Stimulated activated CD8-positive, alpha-beta memory T cell treated with anti-CD3 and anti-CD28 coated beads, Interleukin-2, amount 100 ng/mL, for 48 hours (primary cell): Measurements from ENCODE around the gene CACNA2D4.
A peak's percentile ranks its signal among the peaks of the same experiment; 100 is the strongest.
"Not testable (repeated sequence)": the region's sequence is repeated elsewhere in the genome, so short reads cannot be mapped to it uniquely, and the experiment has no call there.

Experiments used
- DNase-seq, 2 donors: peaks; one replicate each; pipeline ENCODE4 v3.0.0-alpha.2; 2020; ENCODE audit warnings: low read depth in 2 of 2

The CACNA2D4 gene, protein sequence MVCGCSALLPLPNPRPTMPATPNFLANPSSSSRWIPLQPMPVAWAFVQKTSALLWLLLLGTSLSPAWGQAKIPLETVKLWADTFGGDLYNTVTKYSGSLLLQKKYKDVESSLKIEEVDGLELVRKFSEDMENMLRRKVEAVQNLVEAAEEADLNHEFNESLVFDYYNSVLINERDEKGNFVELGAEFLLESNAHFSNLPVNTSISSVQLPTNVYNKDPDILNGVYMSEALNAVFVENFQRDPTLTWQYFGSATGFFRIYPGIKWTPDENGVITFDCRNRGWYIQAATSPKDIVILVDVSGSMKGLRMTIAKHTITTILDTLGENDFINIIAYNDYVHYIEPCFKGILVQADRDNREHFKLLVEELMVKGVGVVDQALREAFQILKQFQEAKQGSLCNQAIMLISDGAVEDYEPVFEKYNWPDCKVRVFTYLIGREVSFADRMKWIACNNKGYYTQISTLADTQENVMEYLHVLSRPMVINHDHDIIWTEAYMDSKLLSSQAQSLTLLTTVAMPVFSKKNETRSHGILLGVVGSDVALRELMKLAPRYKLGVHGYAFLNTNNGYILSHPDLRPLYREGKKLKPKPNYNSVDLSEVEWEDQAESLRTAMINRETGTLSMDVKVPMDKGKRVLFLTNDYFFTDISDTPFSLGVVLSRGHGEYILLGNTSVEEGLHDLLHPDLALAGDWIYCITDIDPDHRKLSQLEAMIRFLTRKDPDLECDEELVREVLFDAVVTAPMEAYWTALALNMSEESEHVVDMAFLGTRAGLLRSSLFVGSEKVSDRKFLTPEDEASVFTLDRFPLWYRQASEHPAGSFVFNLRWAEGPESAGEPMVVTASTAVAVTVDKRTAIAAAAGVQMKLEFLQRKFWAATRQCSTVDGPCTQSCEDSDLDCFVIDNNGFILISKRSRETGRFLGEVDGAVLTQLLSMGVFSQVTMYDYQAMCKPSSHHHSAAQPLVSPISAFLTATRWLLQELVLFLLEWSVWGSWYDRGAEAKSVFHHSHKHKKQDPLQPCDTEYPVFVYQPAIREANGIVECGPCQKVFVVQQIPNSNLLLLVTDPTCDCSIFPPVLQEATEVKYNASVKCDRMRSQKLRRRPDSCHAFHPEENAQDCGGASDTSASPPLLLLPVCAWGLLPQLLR

DNA sequence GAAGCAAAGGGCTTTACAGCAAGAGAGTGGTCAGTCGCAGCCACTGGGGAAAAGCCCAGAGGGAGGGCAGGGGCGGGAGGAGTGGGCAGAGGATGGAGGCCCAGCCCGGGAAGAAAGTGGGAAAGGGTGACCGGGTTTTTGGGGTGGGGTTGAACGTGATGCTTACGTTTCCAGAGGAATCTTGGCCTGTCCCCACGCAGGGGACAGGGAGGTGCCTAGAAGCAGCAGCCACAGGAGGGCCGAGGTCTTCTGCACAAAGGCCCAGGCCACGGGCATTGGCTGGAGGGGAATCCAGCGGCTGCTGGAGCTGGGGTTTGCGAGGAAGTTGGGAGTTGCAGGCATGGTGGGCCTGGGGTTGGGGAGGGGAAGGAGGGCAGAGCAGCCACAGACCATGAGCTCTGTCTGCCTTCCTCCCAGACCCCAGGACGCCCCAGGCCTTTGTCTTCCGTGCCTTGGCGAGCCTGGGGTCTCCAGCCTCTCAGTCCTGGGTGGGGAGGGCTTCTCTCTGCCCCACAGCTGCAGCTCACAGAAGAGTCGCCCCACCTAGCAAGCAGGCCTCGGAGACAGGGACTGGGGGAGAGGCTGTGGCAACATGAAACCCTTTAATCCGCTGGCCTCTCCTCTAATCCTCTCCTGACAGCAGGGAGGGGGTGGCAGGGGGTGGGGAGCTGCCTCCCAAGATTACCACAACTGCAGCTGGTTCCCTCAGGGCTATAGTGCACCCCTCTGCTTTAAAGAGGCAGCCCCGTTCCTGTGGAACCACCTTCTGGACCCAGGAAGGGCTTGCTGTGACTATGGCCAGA, at the start of gene CACNA2D4:
Gene CACNA2D4 (minus strand): TSS at position 572 of the 803 bp plus-strand sequence. CDS start 179 bp downstream, at position 393.
- no peak for DNase-seq

DNA sequence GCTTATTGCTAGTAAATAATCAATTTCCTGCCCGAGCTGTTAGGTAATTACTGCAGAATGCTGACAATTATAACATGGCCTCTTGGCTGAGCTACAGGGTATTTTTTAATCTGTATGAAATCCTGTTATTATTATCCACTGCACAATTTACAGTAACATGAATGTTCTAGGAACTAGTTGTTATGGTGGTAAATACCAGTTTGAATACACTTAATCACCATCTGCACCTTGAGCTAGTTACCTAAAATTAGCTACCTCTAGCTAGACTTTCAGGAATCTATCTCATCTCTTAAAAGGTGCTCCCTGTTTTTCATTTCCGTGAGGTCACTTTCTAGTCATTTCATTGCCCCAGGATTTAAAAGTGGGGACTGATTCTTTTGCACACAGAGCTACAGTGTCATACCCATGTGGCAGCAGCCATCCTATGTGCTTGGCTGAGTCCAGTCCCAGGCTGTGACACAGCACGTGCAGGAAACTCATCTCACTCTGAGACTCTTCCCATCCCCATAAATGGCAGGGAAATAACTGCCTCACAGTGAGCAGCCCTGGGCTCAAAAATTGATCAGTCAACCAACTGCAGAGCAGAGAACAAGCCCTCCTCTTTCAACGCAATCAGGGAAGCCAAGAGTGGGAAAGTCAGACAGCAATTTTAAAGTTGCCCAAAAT, 48.2 kb upstream of the CACNA2D4 start:
- DNase-seq: no peak

DNA sequence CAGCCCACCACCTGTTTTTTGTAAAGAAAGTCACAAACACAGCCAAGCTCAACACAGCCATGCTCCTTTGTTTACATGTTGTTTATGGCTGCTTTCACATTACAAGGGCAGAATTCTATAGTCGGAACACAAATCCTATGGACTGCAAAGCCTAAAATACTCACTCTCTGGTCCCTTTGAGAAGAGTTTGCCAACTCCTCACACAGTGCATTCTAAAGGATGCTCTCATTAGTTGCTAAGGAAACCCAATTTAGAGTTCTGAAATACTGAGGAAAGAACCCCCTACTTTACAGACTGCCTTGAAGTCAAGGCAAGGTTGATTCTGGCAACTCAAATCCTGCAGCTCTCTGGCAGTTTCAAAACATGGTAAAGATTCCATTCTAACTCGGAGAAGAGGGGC, 47.5 kb upstream of the CACNA2D4 start:
- no peak for DNase-seq

DNA sequence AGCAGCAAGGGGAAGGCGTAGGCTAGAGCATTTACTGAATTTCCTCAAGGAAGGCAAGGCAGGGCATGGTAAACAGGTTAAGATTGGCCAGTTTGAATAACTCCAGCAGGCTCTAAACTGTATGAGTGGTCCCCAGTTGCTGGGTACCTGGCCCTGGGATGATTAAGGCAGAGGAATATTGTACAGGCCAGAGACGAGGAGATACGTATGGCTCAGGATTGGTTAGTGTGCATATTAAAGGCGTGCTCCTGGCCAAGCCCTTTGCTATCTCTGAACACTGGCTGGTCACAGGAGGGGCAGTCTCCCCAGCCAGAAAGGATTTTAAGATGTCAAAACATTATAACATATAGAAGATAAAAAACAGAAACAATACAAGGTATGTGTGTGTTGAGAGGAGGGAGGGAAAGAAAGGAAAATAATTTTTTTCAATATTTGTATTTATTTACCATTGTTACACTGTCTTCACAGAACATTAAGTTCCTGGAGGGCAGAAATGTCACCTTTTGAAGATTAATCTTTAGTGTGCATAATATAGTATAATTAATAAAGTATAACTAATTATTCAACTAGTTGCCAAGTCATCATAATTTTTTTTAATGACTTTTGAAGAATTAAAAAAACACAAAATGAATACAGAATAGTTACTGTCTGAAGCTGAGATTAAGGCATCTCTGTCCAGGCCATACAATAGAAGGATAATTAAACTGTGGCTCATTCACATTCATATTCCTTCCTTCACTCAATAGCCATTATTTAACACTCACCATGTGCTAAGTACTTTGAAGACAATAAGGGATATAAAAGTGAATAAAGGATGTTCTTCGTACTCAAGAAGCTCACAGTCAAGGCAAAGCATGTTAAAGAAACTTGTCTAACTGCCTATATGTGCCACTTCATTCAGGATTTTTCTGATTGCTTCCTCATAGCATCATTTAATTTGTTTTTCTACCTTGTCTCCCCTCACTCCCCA, 43.9 kb upstream of the CACNA2D4 start:
- no peak for DNase-seq

DNA sequence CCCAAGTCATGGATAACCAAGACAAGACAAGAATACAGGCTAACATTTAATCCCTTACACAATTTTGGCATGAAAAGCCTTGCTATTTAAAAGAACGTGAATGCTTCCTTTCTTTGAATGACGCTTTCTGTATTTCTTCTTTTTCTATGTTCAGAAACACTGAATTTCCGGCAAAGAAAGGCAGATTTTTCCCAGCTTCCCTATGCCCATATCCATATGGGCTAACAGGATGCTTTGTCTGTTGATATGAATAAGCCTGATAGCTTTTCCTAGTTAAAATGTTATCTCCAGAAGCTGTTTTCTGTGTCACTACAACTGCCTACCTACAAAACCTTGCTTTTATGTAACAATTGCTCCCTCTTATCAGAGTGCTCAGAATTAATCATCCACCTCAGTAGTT, 38.3 kb upstream of the CACNA2D4 start:
- DNase-seq: no peak

DNA sequence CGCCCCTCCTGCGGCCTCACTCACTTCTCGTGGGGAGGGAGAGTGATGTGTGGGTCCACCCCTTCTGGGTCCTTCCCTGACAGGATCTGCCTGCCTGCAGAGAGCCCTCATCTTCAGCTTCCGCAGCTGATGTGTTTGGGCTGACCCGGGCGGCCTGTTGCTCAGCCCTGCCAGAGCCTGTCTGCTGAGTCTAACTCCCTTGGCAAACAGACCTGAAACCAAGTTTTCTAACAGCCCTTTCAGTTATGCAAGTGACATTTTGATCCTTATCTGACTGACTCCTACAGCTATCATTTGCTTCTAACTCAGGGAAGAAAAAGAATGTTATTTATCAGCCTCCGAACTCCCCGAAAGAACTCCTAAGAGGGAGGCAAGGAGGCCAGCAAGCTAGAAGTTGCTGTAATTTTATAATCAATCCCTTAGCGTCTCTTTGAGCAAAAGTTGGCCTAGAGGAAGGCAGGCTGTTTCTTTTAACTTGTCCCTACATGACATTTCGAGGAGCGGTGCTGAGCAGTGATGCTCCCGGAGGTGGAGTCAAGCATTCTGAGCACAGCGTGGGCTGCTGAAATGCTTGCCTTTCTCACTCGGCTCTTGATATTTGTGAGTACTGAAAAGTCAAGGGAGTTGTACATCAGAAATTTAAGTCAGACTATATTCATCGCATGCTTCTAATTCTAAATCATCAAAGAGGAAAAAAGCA, 31.5 kb upstream of the CACNA2D4 start:
- DNase-seq: no peak

DNA sequence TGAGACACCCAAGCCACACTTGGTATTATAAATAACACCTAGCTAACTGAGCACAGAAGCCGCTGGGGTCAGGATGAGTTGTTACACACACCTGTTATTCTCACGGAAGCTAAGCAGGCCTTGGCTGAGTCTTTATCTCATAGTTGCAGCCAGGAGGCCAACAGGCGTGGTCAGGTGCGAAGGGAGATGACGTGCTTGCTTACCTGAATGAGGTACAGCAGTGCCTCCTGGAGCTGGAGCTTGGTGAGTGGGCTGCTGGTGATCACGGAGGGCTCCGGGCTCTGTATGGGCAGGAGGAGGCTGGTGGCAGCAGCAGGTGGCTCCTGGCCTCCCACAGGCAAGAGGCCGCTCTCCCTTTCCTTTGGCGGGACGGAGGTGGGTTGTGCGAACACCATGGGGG, 30.4 kb upstream of the CACNA2D4 start:
- no peak for DNase-seq

DNA sequence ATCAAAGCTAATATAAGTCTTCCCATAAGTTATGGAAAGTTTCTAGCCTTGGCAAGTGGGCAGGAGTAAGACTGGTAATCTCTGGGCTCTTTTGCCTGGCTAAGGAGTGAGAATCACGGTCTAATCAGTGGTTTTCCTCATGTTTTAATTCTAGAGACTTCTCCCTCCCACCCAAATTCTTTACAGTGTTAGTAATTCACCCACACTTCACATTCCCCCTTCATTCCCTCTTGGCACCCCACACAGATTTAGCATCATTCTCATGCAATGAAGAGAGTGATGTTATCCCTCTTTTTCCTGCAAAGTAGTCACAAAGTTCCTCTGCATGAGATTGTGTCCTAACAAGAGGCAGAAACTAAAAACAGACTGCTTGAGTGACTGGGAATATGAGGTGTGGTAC, 28.6 kb upstream of the CACNA2D4 start:
- no peak for DNase-seq

DNA sequence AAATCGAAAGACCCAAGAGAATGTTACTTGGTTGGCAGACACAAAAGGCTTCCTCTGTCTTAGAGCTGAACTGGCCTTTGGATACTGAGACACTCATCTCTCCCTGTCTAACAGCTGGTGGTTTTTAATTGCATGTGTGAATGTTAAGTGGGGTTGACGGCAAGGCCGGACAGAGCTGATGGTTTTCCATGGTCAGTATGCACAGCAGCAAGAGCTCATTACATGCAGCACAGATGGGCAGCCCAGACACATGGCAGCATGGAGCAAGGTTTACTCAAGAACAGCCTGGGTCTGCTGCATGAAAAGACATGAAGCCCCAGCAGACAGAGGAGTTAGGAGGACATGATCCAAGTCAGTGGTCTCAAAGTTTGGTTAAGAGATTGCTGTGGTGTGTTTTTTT, 27.8 kb upstream of the CACNA2D4 start:
- no peak for DNase-seq

DNA sequence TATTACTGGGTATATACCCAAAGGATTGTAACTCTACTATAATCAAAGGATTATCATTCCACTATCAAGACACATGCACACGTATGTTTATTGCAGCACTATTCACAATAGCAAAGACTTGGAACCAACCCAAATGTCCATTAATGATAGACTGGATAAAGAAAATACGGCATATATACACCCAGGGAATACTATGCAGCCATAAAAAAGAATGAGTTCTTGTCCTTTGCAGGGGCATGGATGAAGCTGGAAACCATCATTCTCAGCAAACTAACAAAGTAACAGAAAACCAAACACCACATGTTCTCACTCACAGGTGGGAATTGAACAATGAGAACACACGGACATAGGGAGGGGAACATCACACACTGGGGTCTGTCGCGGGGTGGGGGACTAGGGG, 27.1 kb upstream of the CACNA2D4 start:
- DNase-seq: not testable (repeated sequence)

DNA sequence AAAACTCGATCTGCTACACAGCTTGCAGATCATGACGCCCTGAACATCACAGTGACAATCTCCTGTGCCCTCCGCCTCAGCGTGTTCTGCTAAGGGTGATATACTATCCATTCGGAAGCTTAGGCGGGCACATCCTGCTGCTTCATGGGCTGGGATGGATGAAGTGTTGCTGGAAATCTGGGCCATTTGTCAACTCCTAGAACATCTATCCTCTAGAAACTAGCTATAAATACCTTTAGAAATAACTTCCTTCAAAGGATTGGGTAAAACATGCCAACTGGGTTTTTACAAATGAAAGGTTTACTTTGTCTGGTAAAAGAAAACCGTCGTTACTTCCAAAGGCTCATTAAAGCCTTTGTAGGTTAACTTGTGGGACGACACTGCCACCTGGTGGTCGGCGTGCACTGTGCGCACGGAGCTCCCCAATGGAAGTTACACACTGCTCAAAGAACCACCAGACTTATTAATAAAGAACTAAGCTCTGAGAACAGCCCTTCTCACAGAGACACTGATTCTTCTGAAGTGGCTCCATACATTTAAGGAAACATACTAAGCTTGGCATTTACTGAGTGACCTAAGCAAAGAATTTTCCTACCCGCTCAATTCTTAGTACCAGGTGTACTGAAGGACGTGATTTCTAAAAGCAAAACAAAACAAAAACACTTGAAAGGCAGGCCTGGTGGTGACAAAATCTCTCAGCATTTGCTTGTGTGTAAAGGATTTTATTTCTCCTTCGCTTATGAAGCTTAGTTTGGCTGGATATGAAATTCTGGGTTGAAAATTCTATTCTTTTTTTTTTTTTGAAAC, 21.6 kb upstream of the CACNA2D4 start:
- peak; percentile 76 to 80 for DNase-seq

DNA sequence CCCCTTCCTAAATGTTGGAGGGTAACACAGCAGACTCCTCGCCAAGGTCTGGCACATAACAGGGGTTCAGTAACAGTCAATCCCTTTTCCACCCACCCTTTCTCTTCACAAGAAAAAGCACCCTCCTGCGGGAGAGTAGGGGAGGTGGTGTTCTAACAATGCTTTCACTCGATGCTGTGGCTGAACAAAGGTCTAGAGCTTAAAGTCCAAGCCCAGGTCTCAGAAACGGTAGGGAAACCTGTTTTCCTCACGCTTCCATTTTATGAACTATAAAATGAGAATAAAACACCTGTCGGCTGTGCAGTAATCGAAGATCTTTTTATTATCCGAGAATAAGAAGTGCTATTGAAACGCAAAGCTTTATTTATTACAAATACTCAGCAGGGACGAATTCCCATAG, 20.9 kb upstream of the CACNA2D4 start:
- no peak for DNase-seq

DNA sequence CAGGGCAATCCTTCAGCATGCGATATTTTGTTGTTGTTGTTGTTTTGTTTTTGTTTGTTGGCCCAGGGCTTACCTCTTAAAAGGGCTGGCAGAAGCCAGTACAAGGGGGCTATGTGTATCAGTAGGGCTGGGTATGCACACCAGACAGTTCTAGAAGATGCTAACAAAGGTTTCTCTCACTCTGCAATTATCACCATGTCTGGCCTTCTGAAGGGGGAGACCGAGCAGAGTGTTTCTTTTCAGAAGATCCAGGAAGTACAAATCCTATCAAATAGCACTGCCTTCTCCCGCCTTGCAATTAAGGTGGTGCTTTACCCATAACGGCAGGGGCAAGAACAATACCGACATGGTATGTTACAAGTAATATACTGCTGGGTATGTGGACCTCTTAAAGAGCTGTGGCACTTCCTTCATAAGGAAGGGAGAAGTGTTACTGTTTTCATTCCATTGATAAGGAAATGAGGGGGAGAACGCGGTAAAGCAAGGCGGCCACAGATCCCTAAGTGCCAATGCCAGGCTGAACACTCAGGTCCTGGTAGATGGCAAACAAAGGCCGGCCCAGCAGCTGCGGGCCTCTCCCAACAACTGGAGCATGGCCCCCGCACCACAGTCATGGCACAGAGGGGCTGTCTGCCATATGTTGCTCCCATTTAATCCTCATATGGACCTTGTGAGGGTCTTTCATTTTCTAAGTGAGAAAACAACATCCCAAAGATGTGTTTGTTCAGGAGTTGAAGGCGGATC, 19.2 kb upstream of the CACNA2D4 start:
- no peak for DNase-seq

DNA sequence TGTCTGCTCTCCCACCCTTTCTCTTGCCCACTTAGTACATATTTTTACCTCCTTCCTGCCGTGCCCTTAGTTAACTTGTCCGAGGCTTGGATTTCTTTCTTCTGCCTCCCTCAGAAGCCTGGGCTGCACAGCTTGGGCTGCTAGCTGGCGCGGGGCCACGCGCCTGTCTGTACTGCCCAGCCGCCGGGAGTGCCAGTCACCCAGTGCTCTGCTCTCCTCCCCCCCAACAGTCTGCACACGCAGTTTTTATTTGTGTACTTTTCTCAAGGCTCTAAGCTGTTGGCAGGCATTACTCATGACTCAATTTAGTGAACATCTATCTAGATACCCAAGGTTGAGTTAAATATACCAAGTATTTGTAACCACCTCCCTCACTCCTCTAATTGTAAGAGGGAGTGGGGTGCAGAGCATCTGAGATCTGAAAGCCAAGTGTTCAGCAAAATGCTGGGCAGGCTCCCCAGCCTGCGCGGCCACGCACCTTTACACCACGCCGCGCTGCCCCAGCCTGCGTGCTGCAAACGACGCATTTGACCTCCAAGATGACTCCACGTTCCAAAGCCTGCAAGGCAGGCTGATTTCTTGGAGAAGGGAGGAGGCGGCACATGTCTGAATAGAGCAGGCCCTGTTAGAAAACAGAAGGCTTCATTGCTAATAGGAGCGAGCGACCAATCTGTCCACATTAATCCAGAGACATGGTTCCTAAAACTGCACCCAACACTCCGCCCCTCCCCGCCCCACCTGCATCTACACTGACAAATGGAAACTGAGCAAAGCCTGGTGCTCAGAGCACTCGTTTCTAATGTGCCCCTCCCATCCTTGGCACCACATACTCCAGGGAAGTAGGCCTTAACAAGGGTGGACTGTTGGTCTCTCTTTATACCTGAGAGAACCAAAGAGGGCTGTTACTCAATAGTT, 18.2 kb upstream of the CACNA2D4 start:
- DNase-seq: no peak

DNA sequence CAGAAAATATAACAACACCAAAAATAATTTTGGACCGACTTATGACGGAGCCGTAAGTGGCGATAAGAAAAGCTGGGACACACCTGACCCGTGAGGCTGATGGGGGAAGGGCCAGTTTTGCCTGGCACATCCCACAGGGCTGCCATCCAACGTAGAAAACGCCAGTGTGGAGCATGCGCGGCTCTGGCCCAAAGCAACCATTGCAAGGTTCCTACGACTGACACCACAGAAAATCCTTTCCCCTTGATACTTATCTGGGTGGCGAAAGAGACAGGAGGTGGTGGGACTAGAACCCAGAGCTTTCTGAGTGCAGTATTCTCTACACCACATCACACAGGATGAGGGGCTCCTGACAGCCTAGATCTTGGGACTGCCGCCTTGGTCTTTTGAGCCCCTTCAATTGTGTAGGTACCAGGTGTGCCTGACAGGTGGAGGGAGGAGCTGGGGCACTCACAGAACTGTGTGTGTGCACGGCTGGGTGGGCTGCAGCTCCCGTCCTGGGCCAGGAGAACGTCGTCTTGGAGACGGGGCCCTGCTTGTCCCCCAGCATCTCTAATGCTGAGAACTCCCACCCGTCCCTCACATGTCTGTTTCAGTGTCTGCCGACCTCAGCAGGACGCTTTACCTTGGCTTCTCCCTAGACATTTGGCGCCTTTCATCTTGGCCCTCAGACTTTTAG, 17.4 kb upstream of the CACNA2D4 start:
- DNase-seq: no peak

DNA sequence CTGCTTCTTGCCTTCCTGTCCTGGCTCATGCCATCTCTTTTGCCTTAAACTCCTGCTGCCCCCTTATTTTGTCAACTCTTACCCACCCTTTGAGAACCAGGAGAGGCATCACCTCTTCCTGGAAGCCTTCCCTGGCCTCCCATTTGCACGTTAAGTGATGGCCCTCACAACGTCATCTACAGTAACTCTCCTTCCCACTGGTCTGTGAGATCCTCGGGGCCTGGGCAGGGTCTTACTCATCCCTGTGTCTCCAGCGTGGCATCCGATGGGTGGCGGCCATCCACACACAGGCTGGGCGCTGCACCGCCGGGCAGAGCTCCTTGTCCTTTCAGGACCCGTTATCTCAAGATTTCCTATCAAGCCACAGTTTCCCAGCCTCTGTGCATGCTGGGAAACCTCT, 16.8 kb upstream of the CACNA2D4 start:
- no peak for DNase-seq
